Colonic mucosa (tissue), 4 donors: ENCODE results near the gene S100A12. TPM values are rescaled to one million over a fixed set of nuclear protein-coding genes. Genes with fewer than 3 reads are reported as not detected.

Experiments used
- DNase-seq: peaks from one replicate; pipeline ENCODE4 v3.0.0-alpha.2; 2020
- H3K27ac ChIP-seq: fragments of 200-600 bp; one replicate; pipeline ENCODE4 v1.8.0; 2021
- H3K27me3 ChIP-seq: fragments of 200-600 bp; one replicate; pipeline ENCODE4 v1.8.0; 2021
- H3K36me3 ChIP-seq: fragments of 200-600 bp; one replicate; pipeline ENCODE4 v1.8.0; 2021
- H3K4me1 ChIP-seq: fragments of 200-600 bp; one replicate; pipeline ENCODE4 v1.8.0; 2021; ENCODE audit warnings: mild to moderate bottlenecking
- H3K4me3 ChIP-seq: fragments of 200-600 bp; one replicate; pipeline ENCODE4 v1.8.0; 2021
- H3K9ac ChIP-seq, 2 donors: one replicate each; pipeline ENCODE4 v1.7.0; 2013; ENCODE audit warnings: control low read depth in 2 of 2, low read depth in 2 of 2, low read length in 2 of 2
- H3K9me3 ChIP-seq: fragments of 200-600 bp; one replicate; pipeline ENCODE4 v1.8.0; 2021
- intact Hi-C: fragments of 100-400 bp; cut with DNase I; formaldehyde crosslinking; loops from one replicate; pipeline ENCODE4 v1.14.1; 2022
- total RNA-seq, 2 donors: library from RNA; stranded (reverse); fragmentation: NEBNext Ultra II Directional in 1 of 2; extraction: Animal tissue kit (Norgen Biotek cat#: 25700) in 1 of 2; gene quantifications; one replicate each; pipeline ENCODE4 v1.2.1, GENCODE V29; 2021
- TF ChIP-seq, protein P1 (sequence below): fragments of 200-600 bp; IDR thresholded peaks from one replicate; pipeline ENCODE4 v1.8.0; 2022; ENCODE audit warnings: antibody characterized with exemption, mild to moderate bottlenecking
- donor health status: healthy.
- donor health status: DM: no; HTN: no; CAD: no.
- donor health status: DM: no; HTN: no; CAD: no.

Gene S100A12
- total RNA-seq, 2 donors from 2014 or later: not detected

DNA sequence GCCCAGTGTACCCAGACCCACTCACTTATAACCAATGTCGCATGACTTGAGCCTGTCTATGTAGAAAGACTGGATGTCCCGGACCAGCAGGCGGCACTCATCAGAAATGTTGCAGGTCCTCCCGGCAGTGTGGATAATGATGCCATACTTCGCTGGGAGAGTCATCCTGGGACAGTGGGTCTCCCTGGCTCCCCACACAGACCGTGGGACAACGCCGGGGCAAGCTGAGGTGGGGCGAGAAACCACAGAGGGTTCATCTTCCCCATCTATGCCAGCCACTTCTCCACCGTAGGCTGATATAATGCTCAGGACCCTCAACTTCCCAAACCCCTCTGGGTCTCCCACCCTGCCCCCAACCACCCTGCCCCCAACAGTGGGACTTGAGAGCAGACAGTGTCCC lies 35.1 kb downstream of the S100A12 start:
- DNase-seq: no peak
- Histone ChIP-seq H3K9me3 (no peaks in the 10 kb centered on the region), H3K9ac (no peak overlapping the region), H3K36me3 (no peaks in the 10 kb centered on the region), H3K27ac (no peak overlapping the region), H3K4me1 (no peaks in the 10 kb centered on the region), H3K27me3 (no peaks in the 10 kb centered on the region), H3K4me3 (no peak overlapping the region)
- intact Hi-C loops: no loop called here
- TF ChIP-seq, protein P1, sequence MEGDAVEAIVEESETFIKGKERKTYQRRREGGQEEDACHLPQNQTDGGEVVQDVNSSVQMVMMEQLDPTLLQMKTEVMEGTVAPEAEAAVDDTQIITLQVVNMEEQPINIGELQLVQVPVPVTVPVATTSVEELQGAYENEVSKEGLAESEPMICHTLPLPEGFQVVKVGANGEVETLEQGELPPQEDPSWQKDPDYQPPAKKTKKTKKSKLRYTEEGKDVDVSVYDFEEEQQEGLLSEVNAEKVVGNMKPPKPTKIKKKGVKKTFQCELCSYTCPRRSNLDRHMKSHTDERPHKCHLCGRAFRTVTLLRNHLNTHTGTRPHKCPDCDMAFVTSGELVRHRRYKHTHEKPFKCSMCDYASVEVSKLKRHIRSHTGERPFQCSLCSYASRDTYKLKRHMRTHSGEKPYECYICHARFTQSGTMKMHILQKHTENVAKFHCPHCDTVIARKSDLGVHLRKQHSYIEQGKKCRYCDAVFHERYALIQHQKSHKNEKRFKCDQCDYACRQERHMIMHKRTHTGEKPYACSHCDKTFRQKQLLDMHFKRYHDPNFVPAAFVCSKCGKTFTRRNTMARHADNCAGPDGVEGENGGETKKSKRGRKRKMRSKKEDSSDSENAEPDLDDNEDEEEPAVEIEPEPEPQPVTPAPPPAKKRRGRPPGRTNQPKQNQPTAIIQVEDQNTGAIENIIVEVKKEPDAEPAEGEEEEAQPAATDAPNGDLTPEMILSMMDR: no peak

DNA sequence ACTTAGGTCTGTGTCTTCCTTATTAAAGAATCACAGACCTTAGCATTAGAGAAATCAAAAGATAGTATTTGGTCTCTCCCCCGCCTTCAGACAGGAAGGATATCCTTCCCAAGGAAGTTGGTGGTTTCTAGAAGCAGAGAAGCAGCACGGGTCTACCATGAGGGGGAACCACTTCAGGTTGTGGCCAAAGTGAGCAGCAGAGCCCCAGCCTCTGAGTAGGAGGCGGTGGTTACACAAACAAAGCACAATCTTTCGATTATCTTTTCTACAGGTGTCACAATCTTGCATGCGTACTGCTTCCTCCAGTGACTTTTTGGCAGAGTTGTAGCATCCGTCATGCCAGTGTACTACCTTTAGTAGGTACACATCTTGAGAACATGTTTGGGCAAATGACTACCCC lies 35.6 kb downstream of the S100A12 start:
- H3K27ac ChIP-seq: no peak overlapping the region
- TF ChIP-seq, protein P1: no peak
- intact Hi-C loops: no loop called here
- H3K36me3 ChIP-seq: no peaks in the 10 kb centered on the region
- no peak for DNase-seq
- H3K4me1 ChIP-seq: no peaks in the 10 kb centered on the region
- H3K9me3 ChIP-seq: no peaks in the 10 kb centered on the region
- H3K4me3 ChIP-seq: no peak overlapping the region
- no peak overlapping the region for H3K9ac ChIP-seq
- H3K27me3 ChIP-seq: no peaks in the 10 kb centered on the region

DNA sequence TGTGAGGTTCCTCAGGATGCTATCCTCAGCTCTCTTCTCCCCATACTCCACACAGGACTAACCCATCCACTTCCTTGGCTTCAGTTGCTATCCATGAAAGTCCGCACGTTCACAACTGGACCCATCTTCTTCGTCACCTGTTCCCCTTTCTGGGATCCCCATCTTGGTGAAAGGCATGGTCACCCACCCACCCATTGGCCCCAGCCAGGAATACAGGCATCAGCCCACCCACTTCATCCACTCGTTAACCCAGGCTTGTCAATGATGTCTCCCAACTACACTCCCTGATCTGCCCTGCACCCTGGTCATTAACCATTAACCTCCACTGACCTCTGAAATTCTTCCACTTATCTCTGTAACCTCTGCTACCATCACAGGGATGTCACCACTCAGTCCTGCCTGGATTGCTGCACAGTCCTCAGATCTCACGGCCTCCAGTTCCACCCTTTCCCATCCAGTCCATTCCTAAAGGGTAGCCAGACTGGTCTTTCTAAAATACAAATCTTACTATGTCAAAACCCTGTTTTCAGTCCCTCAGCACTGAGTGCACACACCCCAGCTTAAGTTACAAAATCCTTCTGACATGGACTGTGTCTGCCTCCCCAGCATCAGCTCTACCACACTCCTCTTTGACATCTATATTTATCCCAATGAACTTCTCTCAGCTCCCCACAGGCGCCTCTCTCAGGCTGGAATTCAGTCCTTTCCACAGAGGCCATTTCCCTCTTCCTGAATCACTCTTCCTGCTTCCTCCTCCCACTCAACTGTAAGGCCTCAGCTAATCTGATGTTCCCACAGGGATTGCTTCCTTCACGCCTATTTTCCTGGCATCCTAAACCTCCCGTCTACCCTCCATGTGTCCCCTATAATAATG lies 37.2 kb downstream of the S100A12 start:
- H3K9me3 ChIP-seq: no peaks in the 10 kb centered on the region
- TF ChIP-seq, protein P1: no peak
- no peaks in the 10 kb centered on the region for H3K27me3 ChIP-seq
- H3K9ac ChIP-seq: no peak overlapping the region
- intact Hi-C loops: no loop called here
- no peak for DNase-seq
- H3K27ac ChIP-seq: no peak overlapping the region
- no peaks in the 10 kb centered on the region for H3K36me3 ChIP-seq
- no peaks in the 10 kb centered on the region for H3K4me1 ChIP-seq
- H3K4me3 ChIP-seq: no peak overlapping the region

DNA sequence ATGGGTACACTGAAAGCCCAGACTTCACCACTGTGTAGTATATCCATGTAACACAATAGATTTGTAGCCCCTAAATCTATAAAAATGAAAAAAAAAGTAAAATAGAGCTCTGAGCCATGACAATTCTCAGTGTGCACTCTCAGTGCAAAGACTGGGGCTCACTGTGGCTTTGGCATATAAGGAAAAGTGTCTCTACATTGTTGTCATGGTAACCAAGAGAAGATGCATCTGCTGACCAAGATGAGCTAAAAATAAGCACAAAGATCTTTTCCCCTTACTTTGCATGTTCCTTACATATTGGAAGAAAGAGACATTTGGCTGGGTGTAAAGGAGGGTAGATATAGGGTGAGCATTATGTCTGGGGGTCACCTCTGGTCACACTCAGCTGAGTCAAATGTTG lies 38.8 kb downstream of the S100A12 start:
- Histone ChIP-seq H3K4me1 (no peaks in the 10 kb centered on the region), H3K9ac (no peak overlapping the region), H3K36me3 (no peaks in the 10 kb centered on the region), H3K27ac (no peak overlapping the region), H3K4me3 (no peak overlapping the region), H3K27me3 (no peaks in the 10 kb centered on the region), H3K9me3 (no peaks in the 10 kb centered on the region)
- intact Hi-C loops: no loop called here
- TF ChIP-seq, protein P1: no peak
- DNase-seq: no peak

DNA sequence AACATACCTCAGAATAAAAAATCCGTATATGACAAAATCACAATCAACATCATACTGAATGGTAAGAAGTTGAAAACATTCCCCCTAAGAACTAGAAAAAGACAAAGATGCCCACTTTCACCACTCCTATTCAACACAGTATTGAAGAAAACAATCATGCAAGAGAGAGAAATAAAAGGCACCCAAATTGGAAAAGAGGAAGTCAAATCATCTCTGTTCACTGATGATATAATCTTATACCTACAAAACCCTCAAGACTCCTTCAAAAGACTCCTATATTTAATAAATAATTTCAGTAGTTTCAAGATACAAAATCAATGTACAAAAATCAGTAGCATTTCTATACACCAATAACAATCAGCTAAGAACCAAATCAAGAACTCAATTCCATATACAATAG lies 41.5 kb downstream of the S100A12 start:
- DNase-seq: no peak
- H3K36me3 ChIP-seq: no peaks in the 10 kb centered on the region

More for the DNA sequence above, 41.5 kb downstream of the S100A12 start:
- H3K9me3 ChIP-seq: no peaks in the 10 kb centered on the region
- TF ChIP-seq, protein P1: no peak
- no peak overlapping the region for H3K9ac ChIP-seq
- no peaks in the 10 kb centered on the region for H3K4me1 ChIP-seq
- H3K4me3 ChIP-seq: no peak overlapping the region
- H3K27ac ChIP-seq: no peak overlapping the region
- intact Hi-C loops: no loop called here
- no peaks in the 10 kb centered on the region for H3K27me3 ChIP-seq
